Glutamatergic neuron (in vitro differentiated cells): ENCODE measurements around the gene FABP1. TPM values are rescaled to one million over a fixed set of nuclear protein-coding genes. Genes with fewer than 3 reads are reported as not detected.

Experiments used
- DNase-seq: peaks from one replicate; pipeline ENCODE4 v3.0.0; 2022
- H3K27ac Mint-ChIP-seq: one replicate; pipeline ENCODE4 v1.8.0; 2020; ENCODE audit warnings: mild to moderate bottlenecking, mixed read lengths, inconsistent platforms; ENCODE audit not compliant: unreplicated experiment
- H3K27me3 Mint-ChIP-seq: one replicate; pipeline ENCODE4 v1.8.0; 2020; ENCODE audit warnings: mild to moderate bottlenecking, moderate library complexity, mixed read lengths, inconsistent platforms; ENCODE audit not compliant: unreplicated experiment
- H3K36me3 Mint-ChIP-seq: one replicate; pipeline ENCODE4 v1.8.0; 2020; ENCODE audit warnings: mild to moderate bottlenecking, mixed read lengths, inconsistent platforms; ENCODE audit not compliant: unreplicated experiment
- H3K4me1 Mint-ChIP-seq: one replicate; pipeline ENCODE4 v1.8.0; 2020; ENCODE audit warnings: mild to moderate bottlenecking, low read depth, mixed read lengths, inconsistent platforms; ENCODE audit not compliant: unreplicated experiment
- H3K4me3 Mint-ChIP-seq: one replicate; pipeline ENCODE4 v1.8.0; 2020; ENCODE audit warnings: mild to moderate bottlenecking, mixed read lengths, inconsistent platforms; ENCODE audit not compliant: unreplicated experiment
- H3K9me3 Mint-ChIP-seq: one replicate; pipeline ENCODE4 v1.8.0; 2020; ENCODE audit warnings: mild to moderate bottlenecking, moderate library complexity, mixed read lengths, inconsistent platforms; ENCODE audit not compliant: unreplicated experiment
- total RNA-seq: library from RNA; stranded (reverse); fragmentation: NEBNext Ultra II Directional; extraction: Animal tissue kit (Norgen Biotek cat#: 25700); gene quantifications from one replicate; pipeline ENCODE4 v1.2.1, GENCODE V29; 2021; ENCODE audit not compliant: unreplicated experiment
- TF ChIP-seq, protein P1 (sequence below): fragments of 200-600 bp; sonication (generic); IDR thresholded peaks from one replicate; pipeline ENCODE4 v1.5.0; 2021; ENCODE audit not compliant: partially characterized antibody, unreplicated experiment

Gene FABP1
- total RNA-seq, 1 donor from 2014 or later: not detected

DNA sequence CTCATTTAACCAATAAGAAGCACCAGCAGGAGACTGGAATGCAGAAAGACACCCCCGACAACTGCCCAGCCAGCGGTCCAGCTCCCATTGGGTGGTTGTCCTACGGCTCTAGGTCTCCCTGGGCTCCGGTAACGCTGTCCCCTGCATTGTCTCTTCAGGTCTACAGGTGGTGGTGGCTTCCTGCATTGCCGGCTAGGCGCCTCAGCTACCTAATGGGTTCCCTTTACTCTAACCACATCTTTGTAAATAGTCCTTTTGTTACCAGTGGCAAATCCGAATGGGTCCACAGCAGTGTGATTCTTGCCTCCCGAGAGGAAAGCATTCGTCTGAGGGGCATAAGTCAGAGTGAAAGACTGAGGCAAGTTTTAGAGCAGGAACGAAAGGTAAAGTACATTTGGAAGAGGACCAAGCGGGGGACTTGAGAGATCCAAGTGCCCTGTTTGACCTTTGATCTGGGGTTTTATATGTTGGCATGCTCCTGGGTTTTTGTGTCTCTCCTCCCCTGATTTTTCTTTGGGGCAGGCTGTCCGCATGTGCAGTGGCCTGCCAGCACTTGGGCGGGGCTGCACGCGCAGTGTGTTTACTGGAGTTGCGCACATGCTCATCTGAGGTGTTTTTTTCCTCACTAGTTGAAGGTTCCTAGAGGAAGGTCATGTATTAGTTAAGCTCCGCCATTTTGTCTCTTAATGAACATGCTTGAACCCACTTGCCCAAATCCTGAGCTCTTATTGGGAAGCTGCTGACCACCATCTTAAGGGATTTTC, 11.0 kb downstream of the FABP1 start:
- Mint-ChIP-seq H3K9me3 (no peaks in the 10 kb centered on the region), H3K27me3 (peaks cover 4% of the 10 kb centered on the region), H3K4me1 (no peaks in the 10 kb centered on the region), H3K36me3 (no peaks in the 10 kb centered on the region), H3K27ac (no peak overlapping the region), H3K4me3 (no peak overlapping the region)
- TF ChIP-seq, protein P1, sequence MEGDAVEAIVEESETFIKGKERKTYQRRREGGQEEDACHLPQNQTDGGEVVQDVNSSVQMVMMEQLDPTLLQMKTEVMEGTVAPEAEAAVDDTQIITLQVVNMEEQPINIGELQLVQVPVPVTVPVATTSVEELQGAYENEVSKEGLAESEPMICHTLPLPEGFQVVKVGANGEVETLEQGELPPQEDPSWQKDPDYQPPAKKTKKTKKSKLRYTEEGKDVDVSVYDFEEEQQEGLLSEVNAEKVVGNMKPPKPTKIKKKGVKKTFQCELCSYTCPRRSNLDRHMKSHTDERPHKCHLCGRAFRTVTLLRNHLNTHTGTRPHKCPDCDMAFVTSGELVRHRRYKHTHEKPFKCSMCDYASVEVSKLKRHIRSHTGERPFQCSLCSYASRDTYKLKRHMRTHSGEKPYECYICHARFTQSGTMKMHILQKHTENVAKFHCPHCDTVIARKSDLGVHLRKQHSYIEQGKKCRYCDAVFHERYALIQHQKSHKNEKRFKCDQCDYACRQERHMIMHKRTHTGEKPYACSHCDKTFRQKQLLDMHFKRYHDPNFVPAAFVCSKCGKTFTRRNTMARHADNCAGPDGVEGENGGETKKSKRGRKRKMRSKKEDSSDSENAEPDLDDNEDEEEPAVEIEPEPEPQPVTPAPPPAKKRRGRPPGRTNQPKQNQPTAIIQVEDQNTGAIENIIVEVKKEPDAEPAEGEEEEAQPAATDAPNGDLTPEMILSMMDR: no peak
- DNase-seq: no peak

DNA sequence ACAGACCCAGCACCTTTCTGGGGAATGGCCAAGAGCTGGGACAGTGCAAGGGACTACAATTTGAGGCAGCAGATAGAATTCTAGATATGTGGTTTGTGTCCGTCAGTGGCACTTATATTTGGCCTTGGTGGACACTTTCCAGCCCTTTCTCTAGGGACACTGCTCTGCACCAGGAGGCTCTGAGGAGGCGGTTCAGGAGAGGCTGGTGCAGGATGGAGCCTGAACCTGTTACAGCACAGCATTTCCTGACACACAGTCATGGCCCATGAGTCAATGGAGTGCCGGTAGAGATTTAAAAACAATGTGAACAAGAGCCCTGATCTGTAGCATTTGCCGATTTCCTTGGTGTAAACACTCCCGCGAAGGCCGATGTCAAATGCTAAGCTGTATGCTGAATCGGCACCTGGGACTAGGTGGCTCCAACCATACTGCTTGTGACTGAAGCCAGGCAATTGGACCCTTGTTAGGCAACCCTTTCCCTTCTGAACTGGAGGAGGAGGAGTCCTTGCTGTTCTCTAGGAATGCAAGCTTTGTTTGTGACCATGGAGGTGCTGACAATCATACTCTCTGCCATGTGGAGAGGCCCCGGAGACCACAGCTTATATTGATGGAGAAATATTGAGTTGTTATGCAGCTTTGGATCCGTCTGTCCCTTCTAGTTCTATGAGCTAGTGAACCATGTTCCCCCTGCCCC, 11.9 kb downstream of the FABP1 start:
- Mint-ChIP-seq H3K27ac (no peak overlapping the region), H3K9me3 (no peaks in the 10 kb centered on the region), H3K36me3 (no peaks in the 10 kb centered on the region), H3K4me1 (no peaks in the 10 kb centered on the region), H3K27me3 (peaks cover 2% of the 10 kb centered on the region), H3K4me3 (no peak overlapping the region)
- DNase-seq: no peak
- TF ChIP-seq, protein P1: no peak

DNA sequence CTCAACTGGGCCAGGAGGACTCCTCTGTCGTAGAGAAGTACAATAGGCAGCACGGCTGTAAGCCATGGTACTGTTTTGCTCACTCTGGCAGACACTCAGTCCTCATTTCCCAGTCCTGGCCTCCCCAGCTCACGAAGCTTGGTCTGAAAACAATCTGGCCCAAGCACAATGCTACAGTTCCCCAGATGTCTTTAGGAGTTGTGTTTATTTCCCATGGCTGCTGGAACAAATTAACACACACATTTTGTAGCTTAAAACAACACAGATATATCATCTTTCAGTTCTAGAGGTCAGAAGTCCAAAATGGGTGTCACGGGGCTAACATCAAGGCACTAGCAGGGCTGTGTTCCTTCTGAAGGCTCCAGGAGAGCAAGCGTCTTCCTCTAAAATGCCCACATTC, 13.0 kb downstream of the FABP1 start:
- DNase-seq: no peak
- H3K9me3 Mint-ChIP-seq: no peaks in the 10 kb centered on the region
- H3K4me1 Mint-ChIP-seq: no peaks in the 10 kb centered on the region
- no peaks in the 10 kb centered on the region for H3K36me3 Mint-ChIP-seq
- TF ChIP-seq, protein P1: no peak
- peaks cover 2% of the 10 kb centered on the region for H3K27me3 Mint-ChIP-seq
- no peak overlapping the region for H3K27ac Mint-ChIP-seq
- H3K4me3 Mint-ChIP-seq: no peak overlapping the region

DNA sequence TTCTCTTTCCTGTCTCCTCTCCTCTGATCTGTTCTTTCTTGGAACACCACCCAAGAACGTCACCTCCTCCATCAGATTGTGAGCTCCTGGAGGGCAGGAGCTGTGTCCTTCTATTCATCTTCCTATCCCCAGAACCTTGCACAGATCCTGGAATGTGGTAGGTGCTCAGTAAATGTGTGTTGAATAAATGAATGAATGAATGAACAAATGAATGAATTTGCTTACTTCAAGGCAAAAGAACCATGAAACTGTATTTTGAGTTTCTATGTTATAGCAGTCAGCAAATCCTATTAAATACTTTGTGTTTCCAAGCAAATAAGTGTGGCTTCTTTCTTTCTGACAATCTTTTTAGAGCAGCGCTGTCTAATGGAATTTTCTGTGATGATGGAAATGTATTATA, 14.8 kb downstream of the FABP1 start:
- Mint-ChIP-seq H3K9me3 (peaks cover 2% of the 10 kb centered on the region), H3K27ac (no peak overlapping the region), H3K4me1 (no peaks in the 10 kb centered on the region), H3K27me3 (peaks cover 2% of the 10 kb centered on the region), H3K4me3 (no peak overlapping the region), H3K36me3 (no peaks in the 10 kb centered on the region)
- TF ChIP-seq, protein P1: no peak
- no peak for DNase-seq

DNA sequence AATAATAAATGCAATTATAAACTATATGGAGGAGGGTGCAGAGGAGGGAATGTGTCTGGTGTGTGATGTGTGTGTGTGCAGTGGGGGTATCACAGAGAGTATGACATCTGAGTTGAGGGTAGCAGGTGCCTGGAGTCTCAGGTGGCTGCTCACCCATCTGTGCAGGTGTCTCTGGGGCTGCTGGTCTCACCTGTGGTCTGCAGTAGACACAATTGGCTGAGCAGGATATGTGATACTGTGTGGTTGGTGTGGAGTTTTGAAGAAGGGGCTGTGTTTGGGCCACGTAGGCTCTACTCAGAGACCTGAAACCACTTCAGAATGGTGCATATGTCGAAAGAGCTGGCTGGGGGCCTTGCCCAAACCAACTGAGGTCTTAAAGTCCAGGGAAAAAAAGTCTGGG, 17.0 kb downstream of the FABP1 start:
- TF ChIP-seq, protein P1: no peak
- no peak for DNase-seq
- Mint-ChIP-seq H3K27ac (no peak overlapping the region), H3K9me3 (peaks cover 6% of the 10 kb centered on the region), H3K27me3 (no peaks in the 10 kb centered on the region), H3K4me3 (no peak overlapping the region), H3K36me3 (no peaks in the 10 kb centered on the region), H3K4me1 (no peaks in the 10 kb centered on the region)
